ENCODE data around the gene APEH. TPM values are rescaled to one million over a fixed set of nuclear protein-coding genes. Genes with fewer than 3 reads are reported as not detected.

Gene APEH
- total and polyA plus RNA-seq, 8 donors, result 26.1 to 57.3 (median 45.9) TPM

DNA sequence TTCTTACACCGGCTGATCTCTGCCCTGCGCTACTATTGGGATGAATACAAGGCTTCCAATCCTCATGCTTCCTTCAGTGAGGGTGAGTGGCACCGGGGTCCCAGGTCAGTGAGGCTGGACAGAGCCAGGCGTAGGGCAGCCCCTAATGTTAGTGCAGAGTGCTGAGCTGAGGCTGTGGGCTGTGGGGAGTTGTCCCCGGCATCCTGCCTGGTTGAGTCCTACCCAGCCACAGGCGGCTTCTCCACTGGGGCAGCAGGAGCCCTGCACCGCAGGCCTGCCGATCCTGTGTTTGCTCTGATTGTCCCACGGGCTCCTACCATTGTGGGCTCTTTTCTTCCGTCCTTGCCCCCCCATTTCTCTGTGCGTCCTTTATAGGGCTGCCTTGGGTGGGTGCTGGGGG is 28.5 kb downstream of the APEH start:
- ATAC-seq (no peak), DNase-seq (peak in 2 of 6 donors; percentile 17 to 61), FAIRE-seq (no peak)
- 84 to 89% methylated on average over 11 of the region's 11 CpGs for WGBS, 2 donors
- H3K9me3 ChIP-seq, result no peaks in the 10 kb centered on the region
- H3K4me3 ChIP-seq, result no peak overlapping the region
- H3K27me3 ChIP-seq, result no peaks in the 10 kb centered on the region
- TF ChIP-seq, protein P1, sequence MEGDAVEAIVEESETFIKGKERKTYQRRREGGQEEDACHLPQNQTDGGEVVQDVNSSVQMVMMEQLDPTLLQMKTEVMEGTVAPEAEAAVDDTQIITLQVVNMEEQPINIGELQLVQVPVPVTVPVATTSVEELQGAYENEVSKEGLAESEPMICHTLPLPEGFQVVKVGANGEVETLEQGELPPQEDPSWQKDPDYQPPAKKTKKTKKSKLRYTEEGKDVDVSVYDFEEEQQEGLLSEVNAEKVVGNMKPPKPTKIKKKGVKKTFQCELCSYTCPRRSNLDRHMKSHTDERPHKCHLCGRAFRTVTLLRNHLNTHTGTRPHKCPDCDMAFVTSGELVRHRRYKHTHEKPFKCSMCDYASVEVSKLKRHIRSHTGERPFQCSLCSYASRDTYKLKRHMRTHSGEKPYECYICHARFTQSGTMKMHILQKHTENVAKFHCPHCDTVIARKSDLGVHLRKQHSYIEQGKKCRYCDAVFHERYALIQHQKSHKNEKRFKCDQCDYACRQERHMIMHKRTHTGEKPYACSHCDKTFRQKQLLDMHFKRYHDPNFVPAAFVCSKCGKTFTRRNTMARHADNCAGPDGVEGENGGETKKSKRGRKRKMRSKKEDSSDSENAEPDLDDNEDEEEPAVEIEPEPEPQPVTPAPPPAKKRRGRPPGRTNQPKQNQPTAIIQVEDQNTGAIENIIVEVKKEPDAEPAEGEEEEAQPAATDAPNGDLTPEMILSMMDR (IDR thresholded peaks at IDR 0.05), result no peak
- H3K27ac ChIP-seq, result no peak overlapping the region
- no peaks in the 10 kb centered on the region for H3K4me1 ChIP-seq
- intact Hi-C loops (cut with DNase I), result loop anchor here in 2 of 3 donors (5.0 to 10.0 kb wide), 2 partner anchors 140 to 142 kb away; no protein-coding TSS in a partner anchor
- peaks cover 0 to 9% (median 0%) of the 10 kb centered on the region in 3 donors for H3K36me3 ChIP-seq

DNA sequence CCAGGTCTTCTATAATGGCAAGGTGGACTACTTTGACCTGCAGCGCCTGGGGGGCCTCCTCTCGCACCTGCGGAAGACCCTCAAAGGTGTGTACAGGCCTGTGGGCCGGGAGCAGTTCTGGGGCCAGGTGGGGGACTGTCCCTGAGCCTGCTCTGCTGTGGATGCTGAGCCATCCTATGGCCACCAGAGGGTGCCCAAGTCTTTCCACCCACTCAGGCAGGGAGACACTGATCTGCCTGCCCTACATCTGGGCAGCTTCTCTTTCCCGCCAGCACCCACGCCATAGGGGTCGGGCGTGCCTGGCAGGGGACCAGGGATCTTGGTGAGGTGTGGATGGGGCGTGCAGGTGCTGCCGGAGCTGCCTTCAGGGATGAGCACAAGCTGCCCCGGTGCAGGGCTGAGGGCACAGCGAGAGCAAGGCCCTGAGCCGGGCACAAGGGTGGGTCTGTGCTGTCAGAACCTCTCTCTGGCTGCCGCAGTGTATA is 29.3 kb downstream of the APEH start:
- intact Hi-C loops (cut with DNase I), result loop anchor here in 2 of 3 donors (5.0 to 10.0 kb wide), 2 partner anchors 139 to 141 kb away; no protein-coding TSS in a partner anchor
- no peak overlapping the region for H3K27ac ChIP-seq

DNA sequence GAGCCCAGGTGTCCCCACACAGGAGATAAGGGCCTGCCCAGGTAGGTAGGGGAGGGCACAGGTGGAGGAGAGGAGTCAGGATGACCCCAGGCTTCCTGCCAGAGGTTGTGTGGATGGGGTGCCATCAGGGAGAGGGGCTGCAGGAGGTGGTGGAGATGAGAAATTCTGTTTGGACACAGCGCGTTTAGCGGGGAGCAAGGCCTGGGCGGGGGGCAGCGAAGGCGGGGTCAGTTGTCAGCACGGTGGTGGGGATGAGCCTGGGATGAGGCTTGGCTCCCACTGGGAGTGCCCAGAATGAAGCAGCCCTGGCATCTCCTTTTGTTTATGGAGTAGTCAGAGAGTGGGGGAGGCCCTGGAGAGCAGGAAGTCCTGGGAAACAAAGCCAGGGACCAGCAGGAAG is 29.8 kb downstream of the APEH start:
- no peaks in the 10 kb centered on the region for H3K4me1 ChIP-seq
- FAIRE-seq (no peak), DNase-seq (peak in 1 of 6 donors; percentile 55), ATAC-seq (no peak)
- TF ChIP-seq, protein P1 (IDR thresholded peaks at IDR 0.05), result no peak
- H3K9me3 ChIP-seq, result no peaks in the 10 kb centered on the region
- intact Hi-C loops (cut with DNase I), result loop anchor here in 2 of 3 donors (5.0 to 10.0 kb wide), 2 partner anchors 138 to 141 kb away; no protein-coding TSS in a partner anchor
- no peaks in the 10 kb centered on the region for H3K27me3 ChIP-seq
- H3K36me3 ChIP-seq, result peaks cover 0 to 9% (median 0%) of the 10 kb centered on the region in 3 donors
- 95 to 96% methylated on average over 7 of the region's 7 CpGs for WGBS, 2 donors
- no peak overlapping the region for H3K4me3 ChIP-seq
- H3K27ac ChIP-seq, result no peak overlapping the region

More for the DNA sequence above, 29.3 kb downstream of the APEH start:
- peaks cover 0 to 9% (median 0%) of the 10 kb centered on the region in 3 donors for H3K36me3 ChIP-seq
- DNase-seq, result peak in 4 of 6 donors; percentile 53 to 79 (median 72)
- H3K27me3 ChIP-seq, result no peaks in the 10 kb centered on the region
- WGBS, 2 donors, result 45 to 52% methylated on average over 14 of the region's 14 CpGs
- no peak for FAIRE-seq
- H3K4me1 ChIP-seq, result no peaks in the 10 kb centered on the region
- peak; percentile 81 to 96 (median 91) for ATAC-seq
- H3K4me3 ChIP-seq, result no peak overlapping the region
- TF ChIP-seq, protein P1 (IDR thresholded peaks at IDR 0.05), result peak; percentile 73 to 86 (median 82)
- no peaks in the 10 kb centered on the region for H3K9me3 ChIP-seq

DNA sequence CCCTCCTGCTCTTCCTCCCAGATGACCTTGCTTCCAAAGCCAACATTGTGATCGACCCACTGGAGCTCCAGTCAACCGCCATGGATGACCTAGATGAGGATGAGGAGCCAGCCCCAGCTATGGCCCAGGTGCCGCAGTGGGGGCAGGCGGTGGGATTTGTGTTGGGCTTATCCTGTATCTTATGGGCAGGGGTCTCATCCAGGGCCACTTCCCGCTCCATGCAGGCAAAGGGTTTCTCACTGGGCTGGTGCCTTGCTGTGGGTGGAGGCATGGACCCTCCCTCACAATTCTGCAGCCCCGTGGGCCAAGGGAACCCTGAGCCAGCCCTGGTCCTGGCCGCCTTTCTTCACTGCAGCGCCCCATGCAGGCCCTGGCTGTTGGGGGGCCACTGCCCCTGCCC is 30.5 kb downstream of the APEH start:
- TF ChIP-seq, protein P1 (IDR thresholded peaks at IDR 0.05), result no peak
- H3K9me3 ChIP-seq, result no peaks in the 10 kb centered on the region
- FAIRE-seq, result no peak
- peak in 1 of 6 donors; percentile 55 for DNase-seq
- WGBS, 2 donors, result 91 to 95% methylated on average over 8 of the region's 8 CpGs
- ATAC-seq, result no peak
- intact Hi-C loops (cut with DNase I), result loop anchor here in 2 of 3 donors (5.0 to 10.0 kb wide), 2 partner anchors 138 to 140 kb away; no protein-coding TSS in a partner anchor
- H3K36me3 ChIP-seq, result peaks cover 0 to 9% (median 0%) of the 10 kb centered on the region in 3 donors
- H3K27ac ChIP-seq, result no peak overlapping the region
- H3K27me3 ChIP-seq, result no peaks in the 10 kb centered on the region
- no peak overlapping the region for H3K4me3 ChIP-seq
- no peaks in the 10 kb centered on the region for H3K4me1 ChIP-seq

DNA sequence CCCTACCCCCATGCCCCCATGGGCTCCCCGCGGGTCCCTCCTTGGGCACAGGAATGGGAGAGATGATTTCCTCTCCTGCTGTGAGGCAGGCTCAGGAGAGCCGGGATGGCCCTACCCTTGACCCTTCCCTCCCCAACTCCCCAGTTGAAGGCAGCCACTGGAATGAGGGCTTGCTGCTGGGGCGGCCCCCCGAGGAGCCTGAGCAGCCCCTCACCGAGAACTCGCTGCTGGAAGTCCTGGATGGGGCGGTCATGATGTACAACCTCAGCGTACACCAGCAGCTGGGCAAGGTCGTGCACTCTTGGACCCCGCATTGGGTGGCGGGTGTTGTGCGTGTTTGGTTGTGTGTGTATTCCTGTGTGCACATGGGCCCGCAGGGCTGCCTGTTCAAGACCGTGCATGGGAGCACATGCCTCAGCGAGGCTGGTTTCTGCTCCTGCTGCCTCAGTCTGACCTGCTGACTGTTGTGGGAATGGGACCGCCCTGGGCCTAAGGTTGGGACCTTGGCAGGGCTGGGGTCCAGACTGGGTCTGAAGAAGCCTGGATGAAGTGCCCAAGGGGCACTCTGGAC is 31.3 kb downstream of the APEH start:
- Histone ChIP-seq H3K27ac (no peak overlapping the region), H3K4me3 (no peak overlapping the region), H3K9me3 (no peaks in the 10 kb centered on the region), H3K4me1 (no peaks in the 10 kb centered on the region), H3K36me3 (peaks cover 0 to 9% (median 0%) of the 10 kb centered on the region in 3 donors), H3K27me3 (no peaks in the 10 kb centered on the region)
- TF ChIP-seq, protein P1 (IDR thresholded peaks at IDR 0.05), result no peak
- ATAC-seq, result no peak
- 93 to 95% methylated on average over 17 of the region's 17 CpGs for WGBS, 2 donors
- intact Hi-C loops (cut with DNase I), result loop anchor here in 1 of 3 donors (10.0 kb wide), 1 partner anchor 139 kb away; no protein-coding TSS in a partner anchor
- DNase-seq, result peak in 1 of 6 donors; percentile 46
- no peak for FAIRE-seq
